GM21737 (cell line): ENCODE results near the gene RCOR2.

Source experiments
- ATAC-seq: cut with Tn5 transposase; IDR thresholded peaks from one replicate; pipeline ENCODE4 v1.9.1; 2021; ENCODE audit warnings: mild to moderate bottlenecking, moderate library complexity; ENCODE audit not compliant: unreplicated experiment

Gene RCOR2

DNA sequence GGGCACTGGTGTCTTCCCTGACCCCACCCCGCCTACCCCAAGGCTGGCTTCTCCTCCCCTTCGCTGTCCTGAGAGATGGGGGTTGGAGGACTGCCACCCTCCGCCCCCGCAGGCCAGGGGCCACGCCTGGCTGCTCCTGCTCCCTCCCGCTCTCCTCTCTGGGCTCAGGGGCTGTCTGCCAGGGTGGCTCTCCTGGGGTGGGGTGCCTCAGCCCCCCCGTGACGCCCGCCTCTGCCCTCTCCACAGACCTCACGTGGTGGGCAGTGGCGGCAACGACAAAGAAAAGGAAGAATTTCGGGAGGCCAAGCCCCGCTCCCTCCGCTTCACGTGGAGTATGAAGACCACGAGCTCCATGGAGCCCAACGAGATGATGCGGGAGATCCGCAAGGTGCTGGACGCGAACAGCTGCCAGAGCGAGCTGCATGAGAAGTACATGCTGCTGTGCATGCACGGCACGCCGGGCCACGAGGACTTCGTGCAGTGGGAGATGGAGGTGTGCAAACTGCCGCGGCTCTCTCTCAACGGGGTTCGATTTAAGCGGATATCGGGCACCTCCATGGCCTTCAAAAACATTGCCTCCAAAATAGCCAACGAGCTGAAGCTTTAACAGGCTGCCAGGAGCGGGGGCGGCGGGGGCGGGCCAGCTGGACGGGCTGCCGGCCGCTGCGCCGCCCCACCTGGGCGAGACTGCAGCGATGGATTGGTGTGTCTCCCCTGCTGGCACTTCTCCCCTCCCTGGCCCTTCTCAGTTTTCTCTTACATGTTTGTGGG, 8.1 kb downstream of the RCOR2 start:
- ATAC-seq: no peak

DNA sequence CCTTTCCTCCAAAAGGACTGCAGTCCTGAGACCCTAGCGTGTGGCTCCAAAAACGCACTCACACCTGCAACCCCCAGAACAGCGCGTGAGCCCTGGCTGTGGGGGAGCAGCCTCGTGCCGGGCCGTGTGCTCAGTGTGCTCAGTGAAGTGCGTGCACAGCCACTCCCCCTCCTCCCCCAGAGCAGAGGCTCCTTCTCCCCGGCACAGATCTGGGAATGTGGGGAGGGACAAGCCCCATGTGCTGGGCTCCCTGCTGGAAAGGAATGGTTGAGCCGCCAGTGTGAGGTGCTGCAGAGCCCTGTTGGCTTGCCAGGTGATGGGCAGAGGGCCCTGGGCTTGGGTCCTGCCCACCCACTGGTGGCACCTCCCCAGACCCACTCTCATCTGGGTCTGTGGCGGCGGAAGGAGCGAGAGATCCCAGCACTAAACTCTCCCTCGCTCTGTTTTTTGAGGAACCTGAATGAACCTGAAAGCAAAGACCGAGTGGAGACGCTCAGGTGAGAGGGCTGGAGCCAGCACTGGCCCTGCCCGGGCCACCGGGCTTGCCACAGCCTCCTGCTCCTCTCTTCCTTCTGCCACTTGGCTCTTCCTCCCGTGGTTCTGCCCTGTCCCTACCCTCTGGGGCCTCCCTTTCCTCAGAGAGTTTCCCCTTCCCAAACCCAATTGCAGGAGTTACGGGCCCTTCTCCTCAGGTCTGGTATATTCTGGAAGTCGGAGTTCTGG, 9.0 kb downstream of the RCOR2 start:
- no peak for ATAC-seq

DNA sequence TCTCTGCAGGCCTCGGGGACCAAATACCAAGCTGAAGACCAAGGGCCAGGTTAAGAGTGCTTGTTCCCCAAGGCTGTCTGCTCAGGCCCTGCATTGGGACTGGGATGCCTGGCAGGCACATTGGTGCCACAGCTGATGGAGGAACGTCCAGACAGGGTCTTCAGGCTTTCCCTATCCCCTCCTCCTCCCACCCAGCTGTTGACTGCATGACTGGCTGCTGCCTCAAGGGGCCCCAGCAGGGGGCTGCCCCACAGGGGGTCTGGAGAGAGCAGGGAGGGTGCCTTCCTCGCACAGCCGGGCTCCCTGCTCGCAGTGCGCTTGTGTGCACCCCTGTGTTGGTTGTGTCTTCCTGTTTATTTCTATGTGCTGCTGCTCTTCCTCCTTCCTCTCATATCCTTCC, 9.9 kb downstream of the RCOR2 start:
- ATAC-seq: no peak

DNA sequence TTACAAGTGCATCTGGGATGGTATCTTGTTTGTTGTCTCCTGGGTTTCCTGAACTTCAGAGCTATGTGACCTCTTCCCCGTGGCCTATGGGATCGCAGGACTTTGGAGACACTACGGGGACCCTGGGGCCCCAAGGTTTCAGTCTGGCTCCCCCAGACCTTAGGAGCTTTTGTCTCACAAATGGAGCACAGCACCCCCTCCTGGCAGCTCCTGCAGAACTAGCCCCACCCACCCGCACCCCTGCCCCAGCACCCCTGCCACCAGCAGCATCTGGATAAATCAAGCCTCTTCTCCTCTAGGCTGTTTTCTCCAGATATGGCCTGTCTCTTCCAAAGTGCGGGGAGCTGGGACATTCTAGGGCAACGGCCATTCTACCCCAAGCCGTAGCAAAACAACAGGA, 10.4 kb downstream of the RCOR2 start:
- no peak for ATAC-seq

DNA sequence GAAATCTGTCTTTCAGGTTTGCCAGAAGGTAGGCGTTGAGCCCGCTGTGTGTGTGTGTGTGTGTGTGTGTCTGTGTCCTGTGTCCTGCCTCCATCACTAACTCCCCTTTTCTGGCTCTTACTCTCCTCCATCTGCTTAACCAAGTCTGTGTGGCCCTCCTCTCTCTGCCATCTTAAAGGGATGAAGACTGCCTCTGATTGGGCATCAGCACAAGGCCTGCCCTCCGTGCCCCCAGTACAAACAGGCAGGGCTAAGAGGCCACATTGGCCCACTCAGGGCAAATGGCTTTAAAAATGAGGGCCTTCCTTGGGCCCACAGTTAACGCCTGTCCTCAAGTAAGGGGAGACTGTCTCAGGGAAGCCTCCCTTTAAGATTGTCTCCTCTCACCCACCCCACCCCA, 10.9 kb downstream of the RCOR2 start:
- ATAC-seq: no peak

DNA sequence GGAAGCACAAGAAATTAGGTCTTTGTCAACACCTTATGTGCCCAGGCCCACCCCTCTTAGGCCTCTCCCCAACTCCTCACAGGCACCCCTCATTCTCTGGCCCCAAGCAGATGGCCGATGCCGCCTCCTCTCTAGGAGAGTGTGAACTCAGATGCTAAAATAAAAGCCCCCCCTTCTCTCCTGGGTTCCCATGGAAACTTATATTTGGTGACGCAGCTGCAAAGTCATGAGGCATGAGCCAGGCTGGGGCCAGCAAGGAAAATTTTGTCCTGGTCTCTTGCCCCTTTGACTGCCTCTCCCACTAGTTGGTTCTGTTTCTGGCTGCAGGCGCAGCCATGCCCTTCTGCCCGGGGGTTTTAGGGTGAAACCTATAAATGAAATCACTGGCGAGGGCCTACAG, 11.8 kb downstream of the RCOR2 start:
- ATAC-seq: no peak

DNA sequence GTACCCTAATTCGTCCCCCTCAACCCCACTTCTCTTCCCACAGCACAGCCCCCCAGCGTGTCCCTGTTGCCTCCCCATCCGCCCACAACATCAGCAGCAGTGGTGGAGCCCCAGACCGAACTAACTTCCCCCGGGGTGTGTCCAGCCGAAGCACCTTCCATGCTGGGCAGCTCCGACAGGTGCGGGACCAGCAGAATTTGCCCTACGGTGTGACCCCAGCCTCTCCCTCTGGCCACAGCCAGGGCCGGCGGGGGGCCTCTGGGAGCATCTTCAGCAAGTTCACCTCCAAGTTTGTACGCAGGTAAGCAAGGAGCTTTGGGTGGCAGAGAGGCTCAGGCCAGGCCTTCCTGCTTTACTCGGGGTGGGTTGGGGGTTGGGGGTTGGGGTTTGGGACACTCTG, 12.2 kb downstream of the RCOR2 start:
- no peak for ATAC-seq

DNA sequence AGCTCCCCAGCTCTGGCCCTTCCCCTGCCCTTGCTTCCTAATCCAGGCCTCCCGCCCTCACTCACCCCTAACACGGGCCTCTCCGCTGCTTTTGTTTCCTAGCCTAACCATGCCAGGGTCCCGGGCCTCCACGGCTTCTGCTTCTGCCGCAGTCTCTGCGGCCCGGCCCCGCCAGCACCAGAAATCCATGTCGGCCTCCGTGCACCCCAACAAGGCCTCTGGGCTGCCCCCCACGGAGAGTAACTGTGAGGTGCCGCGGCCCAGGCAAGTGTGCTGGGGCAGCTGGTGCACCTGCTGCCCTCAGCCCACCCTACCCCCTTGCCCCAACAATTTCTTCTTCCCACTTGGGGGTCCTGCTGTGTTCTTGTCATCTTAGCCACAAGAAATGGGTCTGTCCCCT, 13.1 kb downstream of the RCOR2 start:
- ATAC-seq: no peak

DNA sequence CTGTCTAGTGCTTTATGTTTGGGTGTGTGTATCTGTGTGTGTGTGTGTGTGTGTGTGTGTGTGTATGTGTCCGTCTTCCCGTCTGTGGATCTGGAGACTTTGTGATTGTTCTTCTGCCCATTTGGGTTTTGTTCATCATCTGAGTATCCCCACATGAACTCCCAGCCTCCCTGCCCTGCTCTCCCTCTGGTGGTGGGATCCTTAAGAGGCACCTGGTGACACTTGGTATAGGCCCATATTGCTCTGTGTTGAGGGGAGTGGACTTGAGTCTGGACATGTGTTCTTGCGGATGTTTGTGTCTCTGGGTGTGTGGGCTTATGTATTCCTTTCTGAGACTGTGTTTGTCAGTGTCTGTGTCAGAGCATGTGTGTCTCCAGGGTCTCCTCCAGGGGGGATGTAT, 15.3 kb downstream of the RCOR2 start:
- no peak for ATAC-seq

DNA sequence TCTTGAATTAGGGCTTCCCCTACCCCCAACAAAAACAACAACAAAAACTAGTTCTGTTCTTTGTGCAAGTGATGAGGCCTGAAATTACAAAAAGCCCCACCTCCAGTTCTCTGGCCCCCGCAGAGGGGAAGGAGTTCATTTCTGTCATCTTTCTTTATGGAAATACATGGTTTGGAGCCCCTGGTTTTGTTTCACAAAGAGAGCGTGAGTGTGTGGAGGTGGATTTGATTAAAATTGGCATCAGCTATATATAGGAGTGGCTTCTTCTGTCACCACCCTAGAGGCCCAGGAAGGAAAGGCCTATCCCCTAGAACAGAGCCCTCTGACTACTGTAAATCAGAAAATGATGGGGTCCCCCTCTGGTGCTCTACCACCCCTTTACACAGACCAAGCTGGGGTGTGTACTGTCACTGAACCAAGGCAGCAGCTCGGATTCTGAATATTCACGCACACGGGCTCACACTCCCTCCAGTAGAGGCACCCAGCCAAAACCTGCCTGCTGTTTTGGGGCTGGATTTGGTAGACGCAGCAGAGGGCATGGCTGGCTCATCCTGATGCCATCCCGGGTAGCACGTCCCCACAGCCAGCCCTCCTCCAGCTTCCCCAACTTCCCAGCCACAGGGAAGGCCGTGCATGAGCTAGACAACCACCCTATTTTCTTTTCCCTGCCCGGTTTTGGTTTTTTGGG, 19.4 kb downstream of the RCOR2 start:
- ATAC-seq: no peak

DNA sequence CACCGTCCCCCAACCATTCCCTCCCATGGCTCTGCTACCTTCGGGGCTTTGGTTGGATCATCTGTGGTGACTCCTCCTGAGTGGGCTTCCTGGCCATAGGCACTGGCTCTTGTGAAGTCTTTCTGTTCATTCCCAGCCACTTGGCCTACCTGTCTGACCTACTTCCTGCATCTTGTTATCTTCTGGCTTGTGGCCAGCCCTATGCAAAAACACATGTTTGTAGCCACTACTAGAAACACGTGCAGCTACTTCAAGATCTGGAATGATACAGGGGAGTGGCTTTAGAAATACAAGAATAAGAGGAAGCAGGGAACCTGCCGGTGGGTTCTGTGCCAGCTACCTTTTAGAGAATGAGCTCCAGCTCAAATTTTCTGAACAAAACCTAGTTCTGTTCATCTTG, 20.9 kb downstream of the RCOR2 start:
- no peak for ATAC-seq

DNA sequence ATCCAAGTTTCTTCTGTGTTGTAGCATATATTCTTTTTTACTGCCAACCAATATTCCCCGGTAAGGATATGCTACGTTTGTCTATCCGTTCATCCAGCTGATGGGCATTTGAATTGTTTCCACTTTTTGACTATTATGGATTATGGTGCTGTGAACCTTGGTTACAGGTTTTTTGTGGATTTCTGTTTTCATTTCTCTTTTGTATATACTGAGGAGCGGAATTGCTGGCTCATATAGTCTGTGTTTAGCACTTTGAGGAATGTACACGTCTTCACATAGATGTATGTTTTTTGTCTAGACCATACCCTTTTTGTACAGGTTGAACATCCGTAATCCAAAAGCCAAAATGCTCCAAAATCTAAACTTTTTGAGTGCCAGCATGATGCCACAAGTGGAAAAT, 23.6 kb downstream of the RCOR2 start:
- ATAC-seq: no peak

DNA sequence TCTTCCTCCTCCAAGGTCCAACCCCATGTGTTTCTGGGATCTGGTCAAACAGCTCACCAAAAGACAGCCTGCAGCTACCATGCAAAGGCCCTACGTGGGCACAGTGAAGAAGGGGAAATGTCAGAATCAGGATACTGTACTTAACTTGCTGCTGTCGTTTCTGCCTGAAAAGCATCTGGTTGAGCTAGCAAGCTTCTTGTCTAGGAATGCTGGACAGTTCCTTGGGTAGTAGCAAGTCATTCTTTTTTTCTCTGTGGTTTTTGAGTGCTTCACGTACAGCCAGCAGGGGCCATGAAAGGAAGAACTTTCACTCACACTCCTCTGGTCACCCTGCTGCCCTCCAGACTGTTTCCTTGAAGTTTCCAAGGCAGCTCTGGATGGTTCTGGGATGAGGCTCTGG, 24.7 kb downstream of the RCOR2 start:
- ATAC-seq: no peak

DNA sequence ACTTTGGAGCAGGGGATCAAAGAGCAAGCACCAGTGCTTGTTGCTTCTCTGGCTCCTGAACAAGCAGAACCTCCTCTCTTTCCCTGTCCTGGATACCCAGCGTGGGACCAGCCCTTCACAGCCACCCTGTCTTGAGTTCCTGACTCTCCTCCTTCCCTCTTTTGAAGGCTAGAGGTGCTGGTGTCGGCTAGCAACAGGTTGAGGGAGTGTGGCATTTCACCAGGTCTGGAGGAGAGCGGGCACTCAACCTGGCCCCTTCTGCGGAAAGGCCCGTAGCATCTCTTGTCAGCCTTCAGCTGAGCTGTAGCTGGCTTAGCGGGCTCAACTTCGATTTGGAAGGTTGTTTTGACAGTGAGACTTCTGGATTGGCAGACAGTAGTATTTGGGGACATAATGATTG, 26.6 kb downstream of the RCOR2 start:
- ATAC-seq: no peak

DNA sequence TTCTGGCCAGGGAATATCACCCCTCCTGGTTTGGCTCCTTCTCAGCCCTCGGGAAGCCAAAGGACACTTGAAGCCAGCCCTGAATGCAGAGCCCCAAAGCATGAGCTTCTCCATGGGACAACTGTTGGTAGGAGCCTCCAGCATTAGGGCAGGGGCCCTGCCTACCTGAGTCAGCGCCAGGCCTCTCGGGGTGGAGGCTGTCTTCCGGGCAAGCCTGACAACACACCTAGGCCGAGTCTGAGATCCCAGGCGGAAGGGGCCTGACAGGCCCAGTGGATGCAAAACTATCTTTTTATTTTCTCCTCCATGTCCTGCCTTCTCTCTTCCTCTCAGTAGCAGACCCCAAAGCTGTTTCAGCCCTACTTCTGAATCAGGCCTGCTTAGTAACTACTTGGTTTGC, 27.6 kb downstream of the RCOR2 start:
- no peak for ATAC-seq

DNA sequence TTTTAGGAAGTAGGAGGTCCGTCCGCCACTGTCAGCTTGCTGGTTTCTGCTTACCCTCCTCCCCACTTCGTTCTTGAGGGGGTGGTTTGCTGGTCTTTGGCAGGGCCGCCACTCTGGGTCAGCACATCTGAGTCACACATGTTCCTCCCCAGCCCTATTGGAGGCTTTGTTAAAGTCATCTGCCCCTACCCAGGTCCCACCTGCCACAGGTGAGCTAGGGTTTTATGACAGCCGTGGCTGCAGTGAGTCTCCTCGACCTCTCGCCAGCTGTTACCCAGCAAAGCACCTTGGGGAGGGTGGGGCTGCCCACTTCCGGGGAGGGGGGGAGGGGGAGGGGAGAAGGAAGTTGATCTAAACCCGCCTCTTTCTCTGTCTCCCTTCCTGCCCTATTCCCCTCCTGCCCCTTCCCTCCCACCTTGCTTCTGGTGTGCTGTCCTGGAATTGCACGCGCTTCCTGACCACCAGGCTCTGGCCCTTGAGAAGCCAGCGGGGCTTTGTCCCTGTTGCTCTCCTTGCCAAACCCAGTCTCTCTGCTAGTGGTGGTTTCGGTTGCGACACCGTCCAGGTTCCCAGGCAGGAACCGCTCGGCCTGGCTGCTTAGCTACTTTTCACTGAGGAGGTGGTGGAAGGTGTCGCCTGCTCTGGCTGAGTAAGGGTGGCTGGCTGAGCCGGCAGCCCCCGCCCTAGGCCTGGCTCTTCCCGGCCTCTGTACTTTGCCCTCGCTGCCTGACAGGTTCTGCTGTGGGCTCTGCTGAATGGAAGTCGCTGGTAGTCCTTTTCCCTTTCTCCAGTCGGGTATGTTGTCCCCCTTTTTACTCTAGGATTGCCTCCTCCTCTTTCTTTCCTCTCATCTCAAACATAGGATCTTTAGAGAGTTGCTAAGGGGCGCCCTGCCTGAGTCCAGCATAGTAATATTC, 28.5 kb downstream of the RCOR2 start:
- ATAC-seq: peak; percentile 58

DNA sequence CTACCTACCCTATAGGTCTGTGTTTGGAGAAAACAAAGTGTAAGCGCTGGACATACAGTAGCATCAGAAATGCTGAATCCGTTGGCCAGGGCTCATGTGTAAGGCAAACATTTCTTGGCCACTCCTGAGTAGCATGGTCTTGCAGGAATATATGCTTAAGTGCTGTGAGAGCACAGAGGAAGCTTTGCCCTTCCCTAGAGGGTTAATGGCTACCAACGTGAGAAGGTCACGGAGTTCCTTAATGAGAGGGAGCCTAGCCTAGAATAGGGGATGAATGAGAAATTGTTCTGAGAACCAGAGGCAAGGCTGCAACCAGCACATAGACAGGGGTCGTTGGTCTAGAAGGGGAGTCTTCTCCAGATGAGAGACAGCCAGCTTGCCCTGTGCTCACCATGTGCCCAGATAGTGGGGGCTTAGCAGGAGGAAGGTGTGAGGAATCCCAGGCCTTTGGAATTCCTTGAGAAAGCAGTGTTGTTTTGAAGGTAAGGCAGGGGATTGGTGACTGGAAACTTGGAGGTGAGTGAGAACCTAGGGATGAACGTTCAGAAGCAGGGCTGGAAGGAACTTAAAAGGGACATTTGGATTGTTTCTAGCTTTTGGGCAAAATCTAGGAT, 29.5 kb downstream of the RCOR2 start:
- ATAC-seq: no peak

DNA sequence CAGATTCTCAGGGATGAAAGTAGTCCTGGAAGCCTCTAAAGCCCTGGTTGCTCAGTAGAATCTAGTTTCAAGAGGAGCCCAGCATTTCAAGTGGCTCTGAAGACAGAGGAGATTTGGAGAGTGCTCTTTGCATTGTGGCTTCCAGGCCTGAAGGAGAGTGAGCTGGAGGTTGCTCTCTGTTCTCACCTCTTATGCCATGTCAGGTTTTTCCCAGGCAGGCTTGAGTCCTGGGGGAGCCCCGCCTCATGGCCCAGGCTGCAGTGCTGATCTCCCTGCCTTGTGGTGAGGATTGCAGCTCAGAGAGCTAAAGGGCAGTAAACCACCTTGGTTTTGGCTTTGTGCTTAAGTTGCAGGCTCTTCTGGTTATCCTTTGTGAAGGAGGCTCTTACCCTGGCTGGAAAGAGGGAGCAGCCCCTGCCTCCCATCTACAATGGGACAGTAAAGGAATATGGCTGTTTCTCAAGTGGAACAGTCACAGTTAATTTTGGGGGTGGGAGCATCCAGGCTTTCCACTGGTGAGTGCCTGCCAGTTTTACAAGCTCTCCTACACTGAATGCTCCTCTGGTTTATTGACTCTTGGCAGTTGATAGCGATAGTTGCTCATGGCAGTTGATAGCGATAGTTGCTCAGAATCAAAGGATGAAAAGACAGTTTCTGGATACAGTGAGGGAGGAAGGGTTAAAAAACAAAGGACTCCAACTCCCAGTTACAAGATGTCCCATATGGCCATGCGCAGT, 32.6 kb downstream of the RCOR2 start:
- ATAC-seq: no peak

DNA sequence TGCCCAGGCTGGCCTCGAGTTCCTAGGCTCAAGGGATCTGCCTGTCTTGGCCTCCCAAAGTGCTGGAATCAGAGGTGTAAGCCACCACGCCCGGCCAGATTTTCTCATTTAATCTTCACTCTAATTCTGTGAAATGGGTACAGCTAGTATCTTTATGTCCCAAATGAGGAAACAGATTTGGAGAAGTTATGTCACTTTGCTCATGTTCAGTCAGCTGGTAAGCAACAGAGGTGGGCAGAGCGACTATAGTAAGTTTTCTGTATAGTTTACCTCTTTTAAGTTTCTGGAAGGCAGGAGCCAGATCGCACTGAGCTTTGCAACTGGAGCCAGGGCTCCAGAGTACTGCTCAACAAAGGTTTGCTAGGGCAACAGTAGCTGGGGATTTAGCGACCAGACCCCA, 33.2 kb downstream of the RCOR2 start:
- no peak for ATAC-seq
